Measurements from ENCODE around the gene TXNRD1.

GRCh38 chr12:104337030-104337558 is 121.5 kb downstream of the TXNRD1 start:
- no peak for TF ChIP-seq POLR2A (IDR thresholded peaks at IDR 0.05)
- no peak for TF ChIP-seq CTCF (IDR thresholded peaks at IDR 0.05)
